CD4-positive, alpha-beta memory T cell (primary cell): Measurements from ENCODE around the gene ETV7. TPM values are rescaled to one million over a fixed set of nuclear protein-coding genes. Genes with fewer than 3 reads are reported as not detected.
"Not testable (repeated sequence)": the region's sequence is repeated elsewhere in the genome, so short reads cannot be mapped to it uniquely, and the experiment has no call there.

Experiments
- CTCF ChIA-PET: fragments of 350-600 bp; sonication (Branson Sonifier 250); formaldehyde crosslinking; loops from one replicate; lab custom pipeline; 2021; ENCODE audit warnings: inconsistent platforms; ENCODE audit not compliant: partially characterized antibody; lab: Charles Lee
- POLR2A ChIA-PET: fragments of 350-600 bp; sonication (Branson Sonifier 250); formaldehyde crosslinking; loops from one replicate; lab custom pipeline; 2021; ENCODE audit not compliant: partially characterized antibody; lab: Charles Lee
- DNase-seq, 5 donors: peaks; one replicate each; pipeline versions ENCODE4 v3.0.0 to v3.0.0-alpha.2; 2020 to 2022; ENCODE audit warnings: mixed read lengths in 1 of 5
- H3K27ac ChIP-seq: one replicate; pipeline ENCODE4 v1.7.0; 2013; ENCODE audit warnings: low read depth, low read length
- H3K27me3 ChIP-seq: 2 replicates; pipeline ENCODE4 v1.7.0; 2013; ENCODE audit warnings: mild to moderate bottlenecking, low read length, moderate library complexity; ENCODE audit not compliant: insufficient read depth
- H3K36me3 ChIP-seq: 2 replicates; pipeline ENCODE4 v1.7.0; 2013; ENCODE audit warnings: mild to moderate bottlenecking, low read length, moderate library complexity; ENCODE audit not compliant: insufficient read depth
- H3K4me1 ChIP-seq: 2 replicates; pipeline ENCODE4 v1.7.0; 2013; ENCODE audit warnings: mild to moderate bottlenecking, low read length, moderate library complexity; ENCODE audit not compliant: insufficient read depth
- H3K4me3 ChIP-seq, 2 donors: one replicate each; pipeline ENCODE4 v1.7.0; 2013; ENCODE audit warnings: low read length in 2 of 2, mild to moderate bottlenecking in 1 of 2
- H3K9me3 ChIP-seq, 2 donors: one replicate each; pipeline ENCODE4 v1.7.0; 2013; ENCODE audit warnings: low read length in 2 of 2, control low read depth in 1 of 2; ENCODE audit not compliant: control insufficient read depth in 1 of 2
- H3K27ac Mint-ChIP-seq, 7 donors: one replicate each; pipeline ENCODE4 v1.8.0; 2020 to 2021; ENCODE audit warnings: mixed read lengths in 7 of 7, mild to moderate bottlenecking in 6 of 7, inconsistent platforms in 3 of 7, moderate library complexity in 3 of 7
- H3K27me3 Mint-ChIP-seq, 2 donors: one replicate each; pipeline ENCODE4 v1.8.0; 2020 to 2021; ENCODE audit warnings: mixed read lengths in 2 of 2
- H3K36me3 Mint-ChIP-seq, 2 donors: one replicate each; pipeline ENCODE4 v1.8.0; 2020 to 2021; ENCODE audit warnings: mixed read lengths in 2 of 2, inconsistent platforms in 1 of 2, mild to moderate bottlenecking in 1 of 2
- H3K4me1 Mint-ChIP-seq, 4 donors: one replicate each; pipeline ENCODE4 v1.8.0; 2020 to 2021; ENCODE audit warnings: mixed read lengths in 4 of 4, mild to moderate bottlenecking in 1 of 4
- H3K4me3 Mint-ChIP-seq, 8 donors: one replicate each; pipeline ENCODE4 v1.8.0; 2020 to 2021; ENCODE audit warnings: mixed read lengths in 8 of 8, mild to moderate bottlenecking in 7 of 8, moderate library complexity in 6 of 8, inconsistent platforms in 3 of 8
- H3K9me3 Mint-ChIP-seq, 8 donors: one replicate each; pipeline ENCODE4 v1.8.0; 2020 to 2021; ENCODE audit warnings: mixed read lengths in 8 of 8, mild to moderate bottlenecking in 5 of 8, inconsistent platforms in 3 of 8, moderate library complexity in 1 of 8
- intact Hi-C: fragments of 100-400 bp; cut with micrococcal nuclease; formaldehyde crosslinking; loops from one replicate; pipeline ENCODE4 v1.15.1; 2023
- polyA plus RNA-seq, 2 donors: library from polyadenylated mRNA; unstranded; fragments of 300-500 nt; fragmentation: Illumina TruSeq; gene quantifications; one replicate each; pipeline ENCODE4 v1.2.3, GENCODE V29; 2021
- total RNA-seq, 2 experiments: library from RNA; stranded (reverse); gene quantifications; one replicate each; pipeline ENCODE4 v1.2.3, GENCODE V29; 2021

Gene ETV7
- total and polyA plus RNA-seq, 4 experiments from 2014 or later, result 0.67 to 5.4 (median 3.2) TPM

DNA sequence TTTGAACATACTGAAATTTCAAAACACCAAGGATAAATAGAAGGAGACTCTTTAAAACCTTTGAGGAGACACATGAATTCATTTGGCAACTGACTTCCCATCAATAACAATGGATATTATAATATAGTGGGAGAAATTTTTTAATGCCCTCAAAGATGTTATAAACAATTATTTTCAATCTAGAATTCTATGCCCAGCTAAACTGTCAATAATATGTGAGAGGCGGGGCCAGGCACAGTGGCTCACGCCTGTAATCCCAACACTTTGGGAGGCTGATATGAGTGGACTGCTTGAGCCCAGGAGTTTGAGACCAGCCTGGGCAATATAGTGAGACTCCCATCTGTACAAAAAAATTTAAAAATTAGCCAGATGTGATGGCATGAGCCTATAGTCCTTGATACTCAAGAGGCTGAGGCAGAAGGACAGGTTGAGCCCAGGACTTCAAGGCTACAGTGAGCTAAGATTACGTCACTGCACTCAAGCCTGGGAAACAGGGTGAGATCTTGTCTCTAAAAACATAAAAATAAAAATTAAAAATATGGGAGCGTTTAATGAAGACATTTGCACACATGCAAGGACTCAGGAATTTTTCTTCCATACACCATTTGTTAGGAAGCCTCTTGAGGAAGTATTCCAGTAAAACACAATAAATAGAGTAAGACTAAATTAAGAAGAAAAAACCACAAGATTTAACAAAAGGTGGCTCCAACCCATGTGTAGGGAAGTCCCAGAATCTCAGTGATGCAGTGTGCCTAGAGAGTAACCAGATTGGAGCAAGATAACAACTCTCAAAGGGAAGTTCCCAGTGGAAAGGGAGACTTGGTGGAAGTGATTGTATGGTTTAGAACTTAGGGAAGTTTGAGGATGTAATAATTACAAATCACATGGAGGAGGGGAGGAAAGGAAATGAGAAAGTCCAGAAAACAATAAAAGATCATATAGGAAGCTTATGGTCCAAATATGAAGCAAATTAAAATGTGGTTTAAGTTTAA lies 26.3 kb upstream of the ETV7 start:
- Histone ChIP-seq H3K4me1 (no peaks in the 10 kb centered on the region), H3K4me3 (no peak overlapping the region), H3K9me3 (no peaks in the 10 kb centered on the region), H3K27me3 (no peaks in the 10 kb centered on the region), H3K27ac (no peak overlapping the region), H3K36me3 (no peaks in the 10 kb centered on the region)
- H3K27me3 Mint-ChIP-seq, result peaks cover 4 to 6% of the 10 kb centered on the region in 2 donors
- CTCF ChIA-PET, result interaction anchor here (0.7 kb wide), 1 partner anchor 10 kb away, joined by 3 read pairs; no protein-coding TSS in a partner anchor
- H3K4me1 Mint-ChIP-seq, result no peaks in the 10 kb centered on the region
- H3K27ac Mint-ChIP-seq, result no peak overlapping the region
- peaks cover 0 to 4% of the 10 kb centered on the region in 2 donors for H3K36me3 Mint-ChIP-seq
- intact Hi-C loops, result no loop called here
- H3K4me3 Mint-ChIP-seq, result peak overlapping the region in 1 of 8 donors; percentile 49
- POLR2A ChIA-PET, result interaction anchor here (0.6 kb wide), 1 partner anchor 189 kb away, joined by 3 read pairs; no protein-coding TSS in a partner anchor
- peaks cover 0 to 10% (median 5%) of the 10 kb centered on the region in 8 donors for H3K9me3 Mint-ChIP-seq
- no peak for DNase-seq

DNA sequence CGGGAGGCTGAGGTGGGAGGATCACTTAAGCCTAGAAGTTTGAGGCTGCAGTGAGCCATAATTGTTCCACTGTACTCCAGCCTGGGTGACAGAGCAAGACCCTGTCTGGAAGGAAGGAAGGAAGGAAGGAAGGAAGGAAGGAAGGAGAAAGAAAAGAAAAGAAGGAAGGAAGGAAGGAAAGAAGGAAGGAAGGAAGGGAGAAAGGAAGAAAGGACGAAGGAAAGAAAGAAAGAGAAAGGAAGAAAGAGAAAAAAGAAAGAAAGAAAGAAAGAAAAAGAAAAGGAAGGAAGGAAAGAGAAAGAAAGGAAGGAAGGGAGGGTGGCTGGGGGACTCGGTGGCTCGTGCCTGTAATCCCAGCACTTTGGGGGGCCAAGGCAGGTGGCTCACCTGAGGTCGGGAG lies 22.2 kb upstream of the ETV7 start:
- DNase-seq, H3K4me3 Mint-ChIP-seq, H3K9me3 ChIP-seq, H3K27ac ChIP-seq, H3K36me3 Mint-ChIP-seq, H3K4me3 ChIP-seq, H3K36me3 ChIP-seq, H3K4me1 Mint-ChIP-seq, POLR2A ChIA-PET, intact Hi-C loops, H3K27ac Mint-ChIP-seq, H3K27me3 Mint-ChIP-seq, H3K4me1 ChIP-seq, H3K27me3 ChIP-seq: not testable (repeated sequence)
- CTCF ChIA-PET, result interaction anchor here (0.7 kb wide), 1 partner anchor 378 kb away, joined by 3 read pairs; no protein-coding TSS in a partner anchor
- peaks cover 0 to 10% (median 5%) of the 10 kb centered on the region in 8 donors for H3K9me3 Mint-ChIP-seq

DNA sequence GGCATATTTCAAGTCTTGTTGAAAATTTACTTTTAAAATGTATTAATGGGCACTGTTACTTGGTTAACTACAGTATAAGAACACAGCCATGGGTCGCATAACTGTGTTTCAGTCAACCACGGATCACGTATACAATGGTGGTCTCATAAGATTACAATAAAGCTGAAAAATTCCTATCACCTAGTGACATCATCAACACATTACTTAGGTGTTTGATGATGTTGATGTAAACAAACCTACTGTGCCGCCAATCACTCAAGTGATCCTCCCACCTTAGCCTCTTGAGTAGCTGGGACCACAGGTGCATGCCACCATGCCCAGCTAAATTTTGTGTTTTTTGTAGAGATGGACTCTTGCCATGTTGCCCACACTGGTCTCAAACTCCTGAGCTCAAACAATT lies 16.7 kb upstream of the ETV7 start:
- intact Hi-C loops, result no loop called here

DNA sequence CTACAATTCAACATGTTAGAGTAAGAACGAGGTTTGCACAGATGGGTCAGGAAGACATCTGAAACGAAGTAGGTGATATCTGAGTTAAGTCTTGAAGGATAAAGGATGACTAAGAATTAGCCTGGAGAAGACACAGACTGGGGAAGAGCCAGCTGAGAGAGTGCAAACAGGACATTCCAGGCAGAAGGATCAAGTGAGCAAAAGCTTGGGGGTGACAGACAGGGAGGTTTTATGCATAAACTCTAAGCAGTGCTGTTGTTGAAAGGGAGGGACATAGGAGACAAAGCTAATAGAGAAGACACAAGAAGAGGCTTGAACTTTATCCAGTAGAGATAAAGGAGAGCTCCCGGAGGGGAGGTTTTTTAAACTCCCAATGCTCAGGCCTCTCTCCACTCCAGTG lies 15.0 kb upstream of the ETV7 start:
- no peaks in the 10 kb centered on the region for H3K9me3 ChIP-seq
- no peaks in the 10 kb centered on the region for H3K36me3 ChIP-seq
- Mint-ChIP-seq H3K4me1 (no peaks in the 10 kb centered on the region), H3K36me3 (no peaks in the 10 kb centered on the region), H3K9me3 (no peaks in the 10 kb centered on the region), H3K27ac (no peak overlapping the region), H3K27me3 (peaks cover 3 to 10% of the 10 kb centered on the region in 2 donors), H3K4me3 (no peak overlapping the region)
- no peak for DNase-seq
- H3K4me3 ChIP-seq, result no peak overlapping the region
- H3K27me3 ChIP-seq, result no peaks in the 10 kb centered on the region
- intact Hi-C loops, result no loop called here
- POLR2A ChIA-PET, result no interaction called here
- CTCF ChIA-PET, result interaction anchor here (0.7 kb wide), 1 partner anchor 323 kb away, joined by 3 read pairs; no protein-coding TSS in a partner anchor
- H3K4me1 ChIP-seq, result no peaks in the 10 kb centered on the region
- no peak overlapping the region for H3K27ac ChIP-seq

More for the DNA sequence above, 16.7 kb upstream of the ETV7 start:
- no peaks in the 10 kb centered on the region for H3K36me3 ChIP-seq
- no peak overlapping the region for H3K27ac ChIP-seq
- Mint-ChIP-seq H3K4me1 (no peaks in the 10 kb centered on the region), H3K27ac (no peak overlapping the region), H3K4me3 (no peak overlapping the region), H3K9me3 (no peaks in the 10 kb centered on the region), H3K36me3 (no peaks in the 10 kb centered on the region), H3K27me3 (peaks cover 7 to 14% of the 10 kb centered on the region in 2 donors)
- no peaks in the 10 kb centered on the region for H3K4me1 ChIP-seq
- ChIA-PET CTCF (no interaction called here), POLR2A (no interaction called here)
- no peaks in the 10 kb centered on the region for H3K9me3 ChIP-seq
- DNase-seq, result no peak
- H3K4me3 ChIP-seq, result no peak overlapping the region
- H3K27me3 ChIP-seq, result no peaks in the 10 kb centered on the region

DNA sequence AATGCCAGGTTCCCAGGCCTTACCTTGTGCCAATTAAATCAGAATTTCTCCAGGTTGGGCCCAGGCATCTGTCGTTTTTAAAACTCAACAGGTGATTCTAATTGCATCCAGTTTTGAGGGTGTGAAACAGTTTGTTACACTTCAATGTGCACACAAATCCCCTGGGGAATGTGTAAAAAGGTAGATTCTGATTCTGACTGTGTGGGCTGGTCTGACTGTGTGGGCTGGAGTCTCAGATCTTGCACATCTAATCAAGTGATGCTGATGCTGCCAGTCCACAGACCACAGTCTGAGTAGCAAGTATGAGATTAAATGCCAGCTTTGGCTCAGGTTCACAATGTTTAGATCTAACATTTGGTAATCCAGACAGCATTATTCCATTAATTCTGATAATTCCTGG lies 12.5 kb upstream of the ETV7 start:
- Mint-ChIP-seq H3K4me3 (no peak overlapping the region), H3K4me1 (no peaks in the 10 kb centered on the region), H3K9me3 (no peaks in the 10 kb centered on the region), H3K36me3 (no peaks in the 10 kb centered on the region), H3K27me3 (peaks cover 1 to 5% of the 10 kb centered on the region in 2 donors), H3K27ac (no peak overlapping the region)
- H3K4me3 ChIP-seq, result no peak overlapping the region
- CTCF ChIA-PET, result no interaction called here
- DNase-seq, result no peak
- H3K27ac ChIP-seq, result no peak overlapping the region
- POLR2A ChIA-PET, result no interaction called here
- no peaks in the 10 kb centered on the region for H3K27me3 ChIP-seq
- intact Hi-C loops, result no loop called here
- H3K9me3 ChIP-seq, result no peaks in the 10 kb centered on the region
- no peaks in the 10 kb centered on the region for H3K36me3 ChIP-seq
- no peaks in the 10 kb centered on the region for H3K4me1 ChIP-seq

DNA sequence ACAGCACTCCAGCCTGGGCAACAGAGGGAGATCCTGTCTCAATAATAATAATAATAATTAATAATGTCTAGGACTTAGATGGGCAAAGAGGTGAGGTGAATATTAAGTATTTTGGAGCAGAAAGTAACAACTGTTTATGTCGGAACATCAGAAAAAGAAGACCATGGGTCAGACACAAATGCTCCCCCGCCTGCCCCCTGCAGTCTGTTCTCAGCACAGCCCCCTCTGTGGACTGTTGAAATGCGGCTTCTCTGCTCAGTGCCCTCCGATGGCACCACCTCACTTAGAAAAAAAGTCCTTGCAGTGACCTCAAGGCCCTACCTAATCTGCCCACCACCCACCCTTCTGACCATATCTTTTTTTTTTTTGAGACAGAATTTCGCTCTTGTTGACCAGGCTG lies 5.2 kb upstream of the ETV7 start:
- DNase-seq, result no peak
- ChIA-PET POLR2A (no interaction called here), CTCF (no interaction called here)
- H3K4me3 ChIP-seq, result no peak overlapping the region
- no peaks in the 10 kb centered on the region for H3K36me3 Mint-ChIP-seq
- no peak overlapping the region for H3K27ac ChIP-seq
- H3K9me3 ChIP-seq, result no peaks in the 10 kb centered on the region
- peaks cover 0 to 12% of the 10 kb centered on the region in 2 donors for H3K27me3 Mint-ChIP-seq
- H3K27me3 ChIP-seq, result no peaks in the 10 kb centered on the region
- no peaks in the 10 kb centered on the region for H3K9me3 Mint-ChIP-seq
- peaks cover 10% of the 10 kb centered on the region for H3K4me1 ChIP-seq
- no peak overlapping the region for H3K4me3 Mint-ChIP-seq
- no peak overlapping the region for H3K27ac Mint-ChIP-seq
- no peaks in the 10 kb centered on the region for H3K36me3 ChIP-seq
- intact Hi-C loops, result no loop called here
- peaks cover 2 to 7% (median 6%) of the 10 kb centered on the region in 4 donors for H3K4me1 Mint-ChIP-seq

DNA sequence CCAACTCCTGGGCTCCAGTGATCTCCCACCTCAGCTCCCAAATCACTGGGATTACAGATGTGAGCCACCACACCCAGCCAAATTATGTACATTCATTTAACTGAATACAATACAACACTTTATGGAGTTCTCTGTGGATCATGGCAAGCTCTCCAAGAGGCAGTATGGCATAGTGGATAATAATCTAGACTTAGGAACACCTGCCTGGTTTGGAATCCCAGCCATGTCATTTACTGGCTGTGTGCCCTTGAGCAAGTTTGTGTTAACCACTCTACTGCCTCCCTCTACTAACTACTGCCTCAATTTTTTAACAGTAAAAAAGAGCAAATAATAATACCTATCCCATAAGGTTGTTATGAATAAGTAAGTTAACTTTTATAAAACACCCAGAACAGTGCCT lies 1.9 kb upstream of the ETV7 start:
- Histone ChIP-seq H3K36me3 (no peaks in the 10 kb centered on the region), H3K4me3 (no peak overlapping the region), H3K27me3 (no peaks in the 10 kb centered on the region), H3K9me3 (no peaks in the 10 kb centered on the region), H3K4me1 (peaks cover 26% of the 10 kb centered on the region), H3K27ac (no peak overlapping the region)
- Mint-ChIP-seq H3K36me3 (peaks cover 0 to 10% of the 10 kb centered on the region in 2 donors), H3K9me3 (no peaks in the 10 kb centered on the region), H3K4me3 (peak overlapping the region in 2 of 8 donors; percentile 11 to 35), H3K27me3 (peaks cover 0 to 12% of the 10 kb centered on the region in 2 donors), H3K4me1 (peaks cover 10 to 30% (median 21%) of the 10 kb centered on the region in 4 donors), H3K27ac (no peak overlapping the region)
- ChIA-PET POLR2A (no interaction called here), CTCF (no interaction called here)
- no peak for DNase-seq
- intact Hi-C loops, result no loop called here
